CD4-positive, alpha-beta T cell treated with Interleukin-2 at 100 ng/mL for 4 hours (primary cell): ENCODE measurements around the gene SFXN4.
"Not testable (repeated sequence)": the region's sequence is repeated elsewhere in the genome, so short reads cannot be mapped to it uniquely, and the experiment has no call there.

Experiments used
- DNase-seq: peaks from one replicate; pipeline ENCODE4 v3.0.0-alpha.2; 2020; ENCODE audit warnings: low spot score

The SFXN4 gene

GRCh38 chr10:119107771-119108170 lies 57.7 kb downstream of the SFXN4 start:
- not testable (repeated sequence) for DNase-seq

- DNase-seq = not testable (repeated sequence)
These were observed 58.4 kb downstream of the SFXN4 start for GRCh38 chr10:119107106-119107505.

- DNase-seq = not testable (repeated sequence)
These were observed 59.6 kb downstream of the SFXN4 start for GRCh38 chr10:119105899-119106298.

GRCh38 chr10:119105155-119105554 lies 60.4 kb downstream of the SFXN4 start:
- no peak for DNase-seq

- DNase-seq = no peak
These were observed 60.9 kb downstream of the SFXN4 start for GRCh38 chr10:119104654-119105015.

- DNase-seq = peak; percentile 72
These were observed 61.4 kb downstream of the SFXN4 start, which contains the start of gene DENND10 for GRCh38 chr10:119103903-119104653. Gene DENND10 (plus strand): TSS chr10:119104113. CDS start chr10:119104143, 30 bp downstream.

GRCh38 chr10:119103241-119103902 lies 62.1 kb downstream of the SFXN4 start:
- DNase-seq = no peak

- DNase-seq = no peak
These were observed 64.0 kb downstream of the SFXN4 start for GRCh38 chr10:119101366-119102098.

GRCh38 chr10:119100434-119101238 lies 64.9 kb downstream of the SFXN4 start:
- DNase-seq = no peak

GRCh38 chr10:119098576-119098975 lies 66.9 kb downstream of the SFXN4 start:
- DNase-seq = no peak

GRCh38 chr10:119096641-119097415 lies 68.7 kb downstream of the SFXN4 start:
- not testable (repeated sequence) for DNase-seq

- DNase-seq = peak; percentile 37
These were observed 69.9 kb downstream of the SFXN4 start for GRCh38 chr10:119095640-119096039.

GRCh38 chr10:119090968-119091367 lies 74.5 kb downstream of the SFXN4 start:
- DNase-seq = peak; percentile 87
